Sigmoid colon (tissue), 7 donors: ENCODE results near the gene PAFAH2. TPM values are rescaled to one million over a fixed set of nuclear protein-coding genes. Genes with fewer than 3 reads are reported as not detected.

Experiments
- DNase-seq: peaks from one replicate; pipeline ENCODE4 v3.0.0-alpha.2; 2019
- H3K27ac ChIP-seq, 4 donors: fragments of 200-600 bp; sonication (generic); one replicate each; pipeline ENCODE4 v1.5.1; 2016 to 2019; ENCODE audit warnings: mild to moderate bottlenecking in 1 of 4
- H3K27me3 ChIP-seq, 3 donors: fragments of 200-600 bp; sonication (generic); one replicate each; pipeline ENCODE4 v1.5.1; 2019; ENCODE audit warnings: mild to moderate bottlenecking in 1 of 3
- H3K36me3 ChIP-seq, 4 donors: fragments of 200-600 bp; sonication (generic); one replicate each; pipeline ENCODE4 v1.5.1; 2016 to 2019
- H3K4me1 ChIP-seq, 4 donors: fragments of 200-600 bp; sonication (generic); one replicate each; pipeline ENCODE4 v1.5.1; 2017 to 2019
- H3K4me3 ChIP-seq, 4 donors: fragments of 200-600 bp; sonication (generic); one replicate each; pipeline ENCODE4 v1.5.1; 2017 to 2019; ENCODE audit warnings: mild to moderate bottlenecking in 2 of 4, moderate library complexity in 1 of 4
- H3K9me3 ChIP-seq, 4 donors: fragments of 200-600 bp in 3 of 4; sonication (generic) in 3 of 4; one replicate each; pipeline versions ENCODE4 v1.5.1 to v1.6.1; 2013 to 2019
- CTCF ChIP-seq, 4 experiments: fragments of 450-650 bp in 3 of 4; fragments of 200-600 bp in 1 of 4; IDR thresholded peaks; one replicate each; pipeline ENCODE4 v1.5.1; 2016 to 2019; ENCODE audit warnings: antibody characterized with exemption in 4 of 4, mild to moderate bottlenecking in 3 of 4, moderate library complexity in 2 of 4
- EP300 ChIP-seq, 4 donors: sonication (generic); formaldehyde crosslinking; IDR thresholded peaks; one replicate each; pipeline ENCODE4 v1.6.1; 2017; ENCODE audit warnings: antibody characterized with exemption in 4 of 4
- POLR2A ChIP-seq, 2 donors: fragments of 450-650 bp; IDR thresholded peaks; one replicate each; pipeline ENCODE4 v1.6.1; 2016; ENCODE audit warnings: antibody characterized with exemption in 2 of 2, mild to moderate bottlenecking in 2 of 2, moderate library complexity in 2 of 2
- POLR2AphosphoS5 ChIP-seq, 4 donors: sonication (generic); formaldehyde crosslinking; IDR thresholded peaks; one replicate each; pipeline ENCODE4 v1.6.1; 2017; ENCODE audit warnings: antibody characterized with exemption in 4 of 4
- WGBS, 2 donors: extraction: QIAGEN DNeasy Blood & Tissue Kit; methylation state at CpG; one replicate each; pipeline ENCODE4 v1.1.7; 2013; 5-methylcytosine and 5-hydroxymethylcytosine counted together
- intact Hi-C: fragments of 100-400 bp; cut with DNase I; formaldehyde crosslinking; loops from one replicate; pipeline ENCODE4 v1.15.1; 2023
- polyA plus RNA-seq, 3 donors: library from polyadenylated mRNA; stranded (reverse); fragments of 200-250 nt; gene quantifications; one replicate each; pipeline ENCODE4 v1.2.3, GENCODE V29; 2013
- total RNA-seq, 4 donors: library from RNA; depleted of rRNA; stranded (reverse); fragments of >200 nt; gene quantifications; one replicate each; pipeline ENCODE4 v1.1.0, GENCODE V29; 2016
- donor health status: healthy with polysubstance abuse.
- donor health status: Bipolar disorder and iron deficiency.
- donor health status: healthy.

Gene PAFAH2
- total and polyA plus RNA-seq, 7 donors = 6.7 to 36.1 (median 12.2) TPM

- Histone ChIP-seq H3K9me3 (no peaks in the 10 kb centered on the region), H3K4me1 (peaks cover 0 to 18% (median 14%) of the 10 kb centered on the region in 4 donors), H3K4me3 (no peak overlapping the region), H3K27ac (no peak overlapping the region), H3K27me3 (no peaks in the 10 kb centered on the region), H3K36me3 (peaks cover 4 to 70% (median 6%) of the 10 kb centered on the region in 4 donors)
- no peak for TF ChIP-seq POLR2A (IDR thresholded peaks at IDR 0.05)
- TF ChIP-seq CTCF (IDR thresholded peaks at IDR 0.05) = no peak
- TF ChIP-seq POLR2AphosphoS5 (IDR thresholded peaks at IDR 0.05) = no peak
- TF ChIP-seq EP300 (IDR thresholded peaks at IDR 0.05) = no peak
- intact Hi-C loops = no loop called here
- 12 to 52% methylated on average over 1 of the region's 1 CpG for WGBS, 2 donors
- no peak for DNase-seq
Observed at GRCh38 chr1:25971811-25972180, 26.1 kb downstream of the PAFAH2 start.

- 43 to 57% methylated on average over 8 of the region's 8 CpGs for WGBS, 2 donors
- Histone ChIP-seq H3K4me1 (peaks cover 0 to 18% (median 14%) of the 10 kb centered on the region in 4 donors), H3K4me3 (no peak overlapping the region), H3K27me3 (no peaks in the 10 kb centered on the region), H3K27ac (no peak overlapping the region), H3K36me3 (peaks cover 0 to 68% (median 6%) of the 10 kb centered on the region in 4 donors), H3K9me3 (no peaks in the 10 kb centered on the region)
- no peak for DNase-seq
- no peak for TF ChIP-seq CTCF (IDR thresholded peaks at IDR 0.05)
- TF ChIP-seq POLR2AphosphoS5 (IDR thresholded peaks at IDR 0.05) = no peak
- no peak for TF ChIP-seq POLR2A (IDR thresholded peaks at IDR 0.05)
- no peak for TF ChIP-seq EP300 (IDR thresholded peaks at IDR 0.05)
- intact Hi-C loops = no loop called here
Observed at GRCh38 chr1:25971066-25971810, 26.6 kb downstream of the PAFAH2 start.

GRCh38 chr1:25967308-25967707 lies 30.6 kb downstream of the PAFAH2 start:
- 89 to 95% methylated on average over 3 of the region's 3 CpGs for WGBS, 2 donors
- H3K9me3 ChIP-seq = no peaks in the 10 kb centered on the region
- no peak overlapping the region for H3K4me3 ChIP-seq
- intact Hi-C loops = no loop called here
- no peak for DNase-seq
- H3K27ac ChIP-seq = no peak overlapping the region
- H3K27me3 ChIP-seq = no peaks in the 10 kb centered on the region
- H3K4me1 ChIP-seq = peaks cover 0 to 4% (median 0%) of the 10 kb centered on the region in 4 donors
- H3K36me3 ChIP-seq = peaks cover 0 to 70% (median 5%) of the 10 kb centered on the region in 4 donors
- TF ChIP-seq POLR2A (IDR thresholded peaks at IDR 0.05) (no peak), CTCF (IDR thresholded peaks at IDR 0.05) (no peak), EP300 (IDR thresholded peaks at IDR 0.05) (no peak)

- H3K36me3 ChIP-seq = peaks cover 4 to 64% (median 20%) of the 10 kb centered on the region in 4 donors
- no peak for DNase-seq
Observed at GRCh38 chr1:25959611-25960010, 38.3 kb downstream of the PAFAH2 start.

More at GRCh38 chr1:25959611-25960010, 38.3 kb downstream of the PAFAH2 start:
- no peak for TF ChIP-seq CTCF (IDR thresholded peaks at IDR 0.05)
- TF ChIP-seq POLR2A (IDR thresholded peaks at IDR 0.05) = no peak
- TF ChIP-seq EP300 (IDR thresholded peaks at IDR 0.05) = no peak
- peak in 1 of 4 donors; percentile 11 for TF ChIP-seq POLR2AphosphoS5 (IDR thresholded peaks at IDR 0.05)
- WGBS, 2 donors = 88 to 93% methylated on average over 2 of the region's 2 CpGs
- Histone ChIP-seq H3K27ac (no peak overlapping the region), H3K4me1 (no peaks in the 10 kb centered on the region), H3K4me3 (no peak overlapping the region), H3K9me3 (no peaks in the 10 kb centered on the region), H3K27me3 (no peaks in the 10 kb centered on the region)
- intact Hi-C loops = no loop called here
